HG02759 (cell line): ENCODE measurements around the gene CEMIP.

Experiments
- ATAC-seq: cut with Tn5 transposase; IDR thresholded peaks from one replicate; pipeline ENCODE4 v1.9.1; 2021; ENCODE audit warnings: mild to moderate bottlenecking, moderate library complexity; ENCODE audit not compliant: unreplicated experiment

Gene CEMIP

GRCh38 chr15:80780416-80781221 is 1.4 kb downstream of the CEMIP start:
- no peak for ATAC-seq

GRCh38 chr15:80783260-80783659 is 4.1 kb downstream of the CEMIP start:
- ATAC-seq = no peak

- ATAC-seq = no peak
These were observed 6.2 kb downstream of the CEMIP start for GRCh38 chr15:80785335-80785734.

GRCh38 chr15:80785811-80786354 is 6.7 kb downstream of the CEMIP start:
- ATAC-seq = no peak

- ATAC-seq = no peak
These were observed 8.1 kb downstream of the CEMIP start for GRCh38 chr15:80787316-80787715.

GRCh38 chr15:80788536-80788935 is 9.4 kb downstream of the CEMIP start:
- no peak for ATAC-seq

GRCh38 chr15:80789296-80789695 is 10.1 kb downstream of the CEMIP start:
- no peak for ATAC-seq

GRCh38 chr15:80789796-80790195 is 10.6 kb downstream of the CEMIP start:
- ATAC-seq = no peak

- ATAC-seq = no peak
These were observed 11.1 kb downstream of the CEMIP start for GRCh38 chr15:80790236-80790635.

GRCh38 chr15:80791004-80791403 is 11.8 kb downstream of the CEMIP start:
- no peak for ATAC-seq

- ATAC-seq = no peak
These were observed 17.2 kb downstream of the CEMIP start for GRCh38 chr15:80796407-80796806.

GRCh38 chr15:80798911-80799310 is 19.7 kb downstream of the CEMIP start:
- no peak for ATAC-seq

- ATAC-seq = no peak
These were observed 20.9 kb downstream of the CEMIP start for GRCh38 chr15:80800067-80800466.

- no peak for ATAC-seq
These were observed 22.9 kb downstream of the CEMIP start for GRCh38 chr15:80801891-80802680.

- ATAC-seq = no peak
These were observed 24.7 kb downstream of the CEMIP start for GRCh38 chr15:80803580-80804525.

GRCh38 chr15:80804970-80805495 is 25.9 kb downstream of the CEMIP start:
- ATAC-seq = no peak

- ATAC-seq = no peak
These were observed 32.7 kb downstream of the CEMIP start for GRCh38 chr15:80811781-80812315.

GRCh38 chr15:80815106-80815505 is 35.9 kb downstream of the CEMIP start:
- ATAC-seq = no peak

- no peak for ATAC-seq
These were observed 37.0 kb downstream of the CEMIP start for GRCh38 chr15:80816049-80816653.

GRCh38 chr15:80816936-80817335 is 37.8 kb downstream of the CEMIP start:
- no peak for ATAC-seq
